ENCODE data around the gene CNN1. TPM values are rescaled to one million over a fixed set of nuclear protein-coding genes. Genes with fewer than 3 reads are reported as not detected.
A peak's percentile ranks its signal among the peaks of the same experiment; 100 is the strongest.
"Not testable (repeated sequence)": the region's sequence is repeated elsewhere in the genome, so short reads cannot be mapped to it uniquely, and the experiment has no call there.

CNN1 gene
- total and polyA plus RNA-seq, 7 donors = 1.9 to 11.9 (median 5.7) TPM

- Histone ChIP-seq H3K27ac (no peak overlapping the region), H3K27me3 (ENCODE audit: insufficient read depth in 3 of 3, low read length in 2 of 3) (no peaks in the 10 kb centered on the region), H3K9me3 (no peaks in the 10 kb centered on the region), H3K4me1 (peaks cover 7% of the 10 kb centered on the region), H3K36me3 (ENCODE audit: insufficient read depth in 1 of 2, low read depth in 1 of 2) (no peaks in the 10 kb centered on the region), H3K4me3 (no peak overlapping the region)
- DNase-seq (no peak), ATAC-seq (no peak)
- intact Hi-C loops (cut with DNase I) = no loop called here
- no peak for TF ChIP-seq CTCF (IDR thresholded peaks at IDR 0.05)
- WGBS, 3 donors = 71 to 77% (median 72%) methylated on average over 10 of the region's 10 CpGs
These were observed 57.5 kb downstream of the CNN1 start for GRCh38 chr19:11596156-11596555.

DNA sequence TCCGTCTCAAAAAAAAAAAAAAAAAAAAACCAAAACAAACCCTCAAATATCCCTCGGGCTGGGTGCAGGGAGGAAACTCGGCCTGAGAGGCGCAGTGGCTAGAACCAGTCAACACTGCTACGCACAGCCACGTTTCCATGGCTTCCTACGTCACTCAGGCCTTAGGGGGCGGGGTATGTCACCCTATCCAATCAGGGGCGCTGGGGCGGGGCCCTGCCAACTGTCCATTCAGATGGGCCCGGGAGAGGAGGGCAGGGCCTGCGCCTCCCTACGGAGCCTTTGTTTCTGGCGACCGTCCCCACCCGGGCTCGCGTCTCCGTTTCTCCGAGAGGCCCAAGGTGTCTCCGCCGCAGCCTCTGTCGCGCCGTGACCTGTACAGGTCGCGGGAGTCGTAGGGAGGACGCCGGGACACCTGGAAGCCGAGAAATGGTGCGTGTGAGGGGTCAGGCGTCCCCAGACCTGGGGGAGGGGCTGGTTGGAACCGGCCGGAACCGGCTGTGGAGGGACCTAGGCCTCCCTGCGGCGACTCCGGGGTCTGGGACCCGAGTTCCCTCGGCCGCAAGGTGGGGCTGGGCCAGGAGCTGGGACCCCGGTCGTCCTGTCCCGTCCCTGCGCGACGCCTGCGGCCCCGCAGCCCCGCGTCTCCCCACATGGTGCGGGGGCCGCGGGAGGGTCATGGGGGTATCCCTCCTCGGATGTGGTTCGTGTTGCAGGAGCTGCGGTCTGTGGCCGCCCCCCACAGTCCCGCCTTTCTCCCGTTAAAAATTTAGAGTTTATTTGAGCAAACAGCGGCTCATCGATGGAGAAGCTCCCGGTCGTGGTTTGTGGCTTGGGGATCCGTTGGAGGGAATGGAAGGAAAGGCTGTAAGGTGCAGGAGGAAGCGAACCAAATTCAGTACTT lies 58.8 kb downstream of the CNN1 start, which contains the start of gene ZNF627:
Gene ZNF627 (plus strand): TSS at position 282 of the 901 bp plus-strand sequence. CDS start 145 bp downstream, at position 427.
- peak within 1 kb of the TSS; percentile 74 for H3K27ac ChIP-seq
- TF ChIP-seq CTCF (IDR thresholded peaks at IDR 0.05) = no peak

DNA sequence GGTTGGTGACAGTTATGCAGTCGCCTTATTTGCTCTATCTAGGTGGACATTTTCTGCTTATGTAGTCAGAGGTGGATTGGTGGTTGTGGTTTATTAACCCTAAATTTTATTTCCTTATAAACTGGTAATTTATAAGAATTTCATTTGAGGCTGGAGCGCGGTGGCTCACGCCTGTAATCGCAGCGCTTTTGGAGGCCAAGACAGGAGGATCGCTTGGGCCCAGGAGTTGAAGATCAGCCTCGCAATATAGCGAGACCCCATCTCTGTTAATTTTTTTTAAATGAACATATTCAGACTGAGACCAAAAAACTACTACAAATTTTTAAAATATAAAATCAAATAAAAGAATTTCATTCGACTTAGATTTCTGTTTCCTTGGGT lies 59.4 kb downstream of the CNN1 start:
- no peaks in the 10 kb centered on the region for H3K36me3 ChIP-seq (ENCODE audit: insufficient read depth in 1 of 2, low read depth in 1 of 2)
- TF ChIP-seq CTCF (IDR thresholded peaks at IDR 0.05) = no peak
- H3K27me3 ChIP-seq (ENCODE audit: insufficient read depth in 3 of 3, low read length in 2 of 3) = no peaks in the 10 kb centered on the region
- DNase-seq = no peak
- no peak for ATAC-seq
- peak overlapping the region; percentile 74 for H3K27ac ChIP-seq
- WGBS, 3 donors = 65 to 70% (median 67%) methylated on average over 10 of the region's 10 CpGs
- peaks cover 7% of the 10 kb centered on the region for H3K4me1 ChIP-seq
- H3K4me3 ChIP-seq = peak overlapping the region; percentile 81
- H3K9me3 ChIP-seq = no peaks in the 10 kb centered on the region
- intact Hi-C loops (cut with DNase I) = no loop called here

More for the DNA sequence above, 58.8 kb downstream of the CNN1 start, which contains the start of gene ZNF627:
- intact Hi-C loops (cut with DNase I) = no loop called here
- H3K36me3 ChIP-seq (ENCODE audit: insufficient read depth in 1 of 2, low read depth in 1 of 2) = no peaks in the 10 kb centered on the region
- peak within 1 kb of the TSS; percentile 81 for H3K4me3 ChIP-seq
- DNase-seq = peak; percentile 99
- no peaks in the 10 kb centered on the region for H3K27me3 ChIP-seq (ENCODE audit: insufficient read depth in 3 of 3, low read length in 2 of 3)
- WGBS, 3 donors = 0 to 1% (median 0%) methylated on average over 45 to 67 of the region's 67 CpGs
- ATAC-seq = peak; percentile 100
- peaks cover 7% of the 10 kb centered on the region for H3K4me1 ChIP-seq
- no peaks in the 10 kb centered on the region for H3K9me3 ChIP-seq

GRCh38 chr19:11598746-11599145 lies 60.1 kb downstream of the CNN1 start:
- no peaks in the 10 kb centered on the region for H3K36me3 ChIP-seq (ENCODE audit: insufficient read depth in 1 of 2, low read depth in 1 of 2)
- no peaks in the 10 kb centered on the region for H3K9me3 ChIP-seq
- intact Hi-C loops (cut with DNase I) = no loop called here
- DNase-seq (no peak), ATAC-seq (no peak)
- H3K4me1 ChIP-seq = peaks cover 7% of the 10 kb centered on the region
- H3K4me3 ChIP-seq = peak overlapping the region; percentile 81
- no peak for TF ChIP-seq CTCF (IDR thresholded peaks at IDR 0.05)
- no peak overlapping the region for H3K27ac ChIP-seq
- no peaks in the 10 kb centered on the region for H3K27me3 ChIP-seq (ENCODE audit: insufficient read depth in 3 of 3, low read length in 2 of 3)
- 93 to 95% (median 93%) methylated on average over 2 of the region's 2 CpGs for WGBS, 3 donors

GRCh38 chr19:11599704-11600103 lies 61.1 kb downstream of the CNN1 start:
- intact Hi-C loops (cut with DNase I); H3K4me1 ChIP-seq; ATAC-seq; H3K27ac ChIP-seq; H3K27me3 ChIP-seq (ENCODE audit: insufficient read depth in 3 of 3, low read length in 2 of 3); H3K36me3 ChIP-seq (ENCODE audit: insufficient read depth in 1 of 2, low read depth in 1 of 2); DNase-seq; H3K4me3 ChIP-seq; H3K9me3 ChIP-seq: not testable (repeated sequence)
- 94 to 97% (median 95%) methylated on average over 8 of the region's 8 CpGs for WGBS, 3 donors

Other genes starting within 250 kb of the CNN1 start
- gene TSPAN16, start 242.7 kb upstream of the CNN1 start, total RNA-seq = not detected
- not detected for gene TSPAN16, start 242.7 kb upstream of the CNN1 start, polyA plus RNA-seq
- gene RAB3D, start 199.2 kb upstream of the CNN1 start, total RNA-seq = 1 to 10 TPM; 4.0 to 5.6 (median 4.3) TPM
- gene RAB3D, start 199.2 kb upstream of the CNN1 start, polyA plus RNA-seq = 1 to 10 TPM; 1.1 to 1.6 (median 1.4) TPM
- gene TMEM205, start 192.6 kb upstream of the CNN1 start, total RNA-seq = 10 to 100 TPM; 65.9 to 81.6 (median 70.5) TPM
- 10 to 100 TPM; 63.0 to 95.1 (median 90.4) TPM for gene TMEM205, start 192.6 kb upstream of the CNN1 start, polyA plus RNA-seq
- 1 to 10 TPM; 2.4 to 9.2 (median 4.9) TPM for gene CCDC159, start 192.3 kb upstream of the CNN1 start, total RNA-seq
- gene CCDC159, start 192.3 kb upstream of the CNN1 start, polyA plus RNA-seq = 1 to 10 TPM; 2.7 to 5.9 (median 5.3) TPM
- 10 to 100 TPM; 14.1 to 33.6 (median 21.5) TPM for gene PLPPR2, start 183.4 kb upstream of the CNN1 start, total RNA-seq
- gene PLPPR2, start 183.4 kb upstream of the CNN1 start, polyA plus RNA-seq = 10 to 100 TPM in 2 of 3 donors, 1 to 10 TPM in 1; 4.3 to 30.9 (median 20.8) TPM
- gene SWSAP1, start 164.2 kb upstream of the CNN1 start, total RNA-seq = 1 to 10 TPM; 1.1 to 1.7 (median 1.4) TPM
- 1 to 10 TPM; 2.1 to 3.9 (median 2.3) TPM for gene SWSAP1, start 164.2 kb upstream of the CNN1 start, polyA plus RNA-seq
- gene EPOR, start 154.5 kb upstream of the CNN1 start, total RNA-seq = 1 to 10 TPM; 1.0 to 2.1 (median 1.7) TPM
- gene EPOR, start 154.5 kb upstream of the CNN1 start, polyA plus RNA-seq = 1 to 10 TPM; 1.7 to 2.1 (median 2.1) TPM
- gene RGL3, start 119.5 kb upstream of the CNN1 start, total RNA-seq = 1 to 10 TPM; 1.6 to 6.4 (median 3.0) TPM
- 1 to 10 TPM; 1.2 to 2.4 (median 2.2) TPM for gene RGL3, start 119.5 kb upstream of the CNN1 start, polyA plus RNA-seq
- under 1 TPM in 2 of 4 donors, not detected in 2; 0.13 to 0.17 TPM for gene ODAD3, start 103.7 kb upstream of the CNN1 start, total RNA-seq
- under 1 TPM; 0.09 to 0.87 (median 0.20) TPM for gene ODAD3, start 103.7 kb upstream of the CNN1 start, polyA plus RNA-seq
- 10 to 100 TPM; 60.9 to 98.4 (median 74.6) TPM for gene PRKCSH, start 103.2 kb upstream of the CNN1 start, total RNA-seq
- 10 to 100 TPM; 48.5 to 59.7 (median 59.7) TPM for gene PRKCSH, start 103.2 kb upstream of the CNN1 start, polyA plus RNA-seq
- gene ELAVL3, start 57.8 kb upstream of the CNN1 start, total RNA-seq = not detected
- gene ELAVL3, start 57.8 kb upstream of the CNN1 start, polyA plus RNA-seq = under 1 TPM in 1 of 3 donors, not detected in 2; 0.03 TPM
- gene ZNF653, start 33.0 kb upstream of the CNN1 start, total RNA-seq = 10 to 100 TPM in 1 of 4 donors, 1 to 10 TPM in 3; 5.7 to 11.5 (median 7.3) TPM
- 1 to 10 TPM; 4.0 to 6.5 (median 5.3) TPM for gene ZNF653, start 33.0 kb upstream of the CNN1 start, polyA plus RNA-seq
- 100 to 1,000 TPM in 2 of 4 donors, 10 to 100 TPM in 2; 84.3 to 113 (median 101) TPM for gene ECSIT, start 9.7 kb upstream of the CNN1 start, total RNA-seq
- 100 to 1,000 TPM; 136 to 196 (median 162) TPM for gene ECSIT, start 9.7 kb upstream of the CNN1 start, polyA plus RNA-seq
- 10 to 100 TPM; 24.3 to 47.3 (median 33.2) TPM for gene ELOF1, start 20.4 kb downstream of the CNN1 start, total RNA-seq
- gene ELOF1, start 20.4 kb downstream of the CNN1 start, polyA plus RNA-seq = 10 to 100 TPM; 64.6 to 82.5 (median 72.2) TPM
- gene ACP5, start 38.8 kb downstream of the CNN1 start, total RNA-seq = 1 to 10 TPM; 1.3 to 2.7 (median 1.9) TPM
- gene ACP5, start 38.8 kb downstream of the CNN1 start, polyA plus RNA-seq = under 1 TPM; 0.44 to 0.78 (median 0.62) TPM
- gene ZNF627, start 58.6 kb downstream of the CNN1 start, total RNA-seq = 1 to 10 TPM; 2.9 to 5.6 (median 4.5) TPM
- gene ZNF627, start 58.6 kb downstream of the CNN1 start, polyA plus RNA-seq = 1 to 10 TPM; 2.6 to 4.3 (median 2.9) TPM
- 1 to 10 TPM; 1.5 to 4.3 (median 2.2) TPM for gene ZNF823, start 200.1 kb downstream of the CNN1 start, total RNA-seq
- 1 to 10 TPM; 1.6 to 3.9 (median 2.5) TPM for gene ZNF823, start 200.1 kb downstream of the CNN1 start, polyA plus RNA-seq
- gene ZNF441, start 228.1 kb downstream of the CNN1 start, total RNA-seq = 1 to 10 TPM; 1.8 to 4.7 (median 2.3) TPM
- 1 to 10 TPM; 1.3 to 2.8 (median 1.5) TPM for gene ZNF441, start 228.1 kb downstream of the CNN1 start, polyA plus RNA-seq

All from psoas muscle (tissue), 8 donors.